GM12801 (cell line): Measurements from ENCODE around the gene ZCCHC24.

Experiments
- CTCF ChIP-seq: IDR thresholded peaks from one replicate; pipeline ENCODE4 v1.5.1; 2011; ENCODE audit warnings: control low read depth; ENCODE audit not compliant: insufficient read length; ENCODE audit errors: extremely low read depth

The ZCCHC24 gene

GRCh38 chr10:79410315-79411094, 34.9 kb downstream of the ZCCHC24 start:
- no peak for TF ChIP-seq CTCF

GRCh38 chr10:79409726-79410085, 35.7 kb downstream of the ZCCHC24 start:
- no peak for TF ChIP-seq CTCF

GRCh38 chr10:79409038-79409725, 36.2 kb downstream of the ZCCHC24 start:
- TF ChIP-seq CTCF = no peak

- no peak for TF ChIP-seq CTCF
Measured at GRCh38 chr10:79407811-79408795, 37.3 kb downstream of the ZCCHC24 start.

- no peak for TF ChIP-seq CTCF
Measured at GRCh38 chr10:79407423-79407796, 38.0 kb downstream of the ZCCHC24 start.

- TF ChIP-seq CTCF = no peak
Measured at GRCh38 chr10:79406683-79407422, 38.6 kb downstream of the ZCCHC24 start.
